GM12891 (cell line): ENCODE results near the gene SWI5. TPM values are rescaled to one million over a fixed set of nuclear protein-coding genes. Genes with fewer than 3 reads are reported as not detected.
A peak's percentile ranks its signal among the peaks of the same experiment; 100 is the strongest.
"Not testable (repeated sequence)": the region's sequence is repeated elsewhere in the genome, so short reads cannot be mapped to it uniquely, and the experiment has no call there.

Experiments
- DNase-seq: peaks from one replicate; pipeline ENCODE4 v3.0.0; 2011; ENCODE audit warnings: low spot score; ENCODE audit not compliant: insufficient read length
- FAIRE-seq: peaks from 2 replicates; lab custom pipeline; 2011; peaks lifted over from hg19 to GRCh38; lab: Jason Lieb, UNC
- PAX5 ChIP-seq: IDR thresholded peaks from 2 replicates; pipeline ENCODE4 v1.6.1; 2011; ENCODE audit warnings: low read length, moderate library complexity, mild to moderate bottlenecking; ENCODE audit not compliant: insufficient read depth, severe bottlenecking
- POLR2A ChIP-seq: IDR thresholded peaks from 2 replicates; pipeline ENCODE4 v1.6.1; 2011; ENCODE audit warnings: low read depth, low read length, control low read depth
- POLR2AphosphoS5 ChIP-seq: IDR thresholded peaks from 2 replicates; pipeline ENCODE4 v1.6.1; 2011; ENCODE audit warnings: low read depth, low read length, control low read depth
- POU2F2 ChIP-seq: IDR thresholded peaks from 2 replicates; pipeline ENCODE4 v1.6.1; 2011; ENCODE audit warnings: low read depth, mild to moderate bottlenecking, control low read depth, low read length, moderate library complexity
- SPI1 ChIP-seq: IDR thresholded peaks from 2 replicates; pipeline ENCODE4 v1.6.1; 2011; ENCODE audit warnings: low read depth, low read length, control low read depth
- TAF1 ChIP-seq: IDR thresholded peaks from 2 replicates; pipeline ENCODE4 v1.6.1; 2011; ENCODE audit warnings: low read depth, low read length, control low read depth
- polyA plus RNA-seq: library from polyadenylated mRNA; unstranded; fragments of >200 nt; gene quantifications from one replicate; pipeline ENCODE4 v1.2.1, GENCODE V29; 2012; ENCODE audit warnings: low read depth, missing spikeins, inconsistent platforms; ENCODE audit not compliant: missing spikeins

The SWI5 gene
- polyA plus RNA-seq = 16.7 TPM

GRCh38 chr9:128276008-128276573 is at the start of gene SWI5:
TSS of gene SWI5 (plus strand) at chr9:128276276.
- TF ChIP-seq SPI1 = peak; percentile 58
- TF ChIP-seq PAX5 = no peak
- TF ChIP-seq POLR2AphosphoS5 = peak; percentile 95
- TF ChIP-seq POLR2A = peak; percentile 97
- peak; percentile 79 for TF ChIP-seq TAF1
- TF ChIP-seq POU2F2 = 0 out of 2 replicates have a peak, but pooled peaks have one; percentile 55
- FAIRE-seq (peak; percentile 98), DNase-seq (peak; percentile 97)

- no peak for FAIRE-seq
- DNase-seq = no peak
- TF ChIP-seq SPI1 (no peak), POLR2AphosphoS5 (no peak), PAX5 (no peak), TAF1 (no peak), POU2F2 (no peak), POLR2A (no peak)
Measured at GRCh38 chr9:128226412-128226801, 49.7 kb upstream of the SWI5 start.

GRCh38 chr9:128230897-128231296 is 45.2 kb upstream of the SWI5 start:
- FAIRE-seq, DNase-seq: not testable (repeated sequence)

- DNase-seq = no peak
- no peak for TF ChIP-seq SPI1
- no peak for TF ChIP-seq POU2F2
- TF ChIP-seq PAX5 = no peak
- TF ChIP-seq TAF1 = no peak
- no peak for TF ChIP-seq POLR2AphosphoS5
- no peak for TF ChIP-seq POLR2A
- no peak for FAIRE-seq
Measured at GRCh38 chr9:128231638-128232527, 44.2 kb upstream of the SWI5 start.

- DNase-seq = no peak
- no peak for FAIRE-seq
- no peak for TF ChIP-seq POLR2A
Measured at GRCh38 chr9:128232528-128233428, 43.3 kb upstream of the SWI5 start.

GRCh38 chr9:128233817-128234406 is 42.2 kb upstream of the SWI5 start:
- FAIRE-seq = no peak
- TF ChIP-seq PAX5 = no peak
- TF ChIP-seq SPI1 = no peak
- TF ChIP-seq POLR2AphosphoS5 = no peak
- no peak for TF ChIP-seq TAF1
- no peak for TF ChIP-seq POLR2A
- TF ChIP-seq POU2F2 = no peak
- no peak for DNase-seq

- FAIRE-seq = no peak
- no peak for TF ChIP-seq POLR2AphosphoS5
- no peak for TF ChIP-seq POLR2A
- no peak for TF ChIP-seq PAX5
- TF ChIP-seq SPI1 = no peak
- no peak for TF ChIP-seq POU2F2
- TF ChIP-seq TAF1 = no peak
Measured at GRCh38 chr9:128242124-128242523, 34.0 kb upstream of the SWI5 start.

GRCh38 chr9:128242828-128243214 is 33.3 kb upstream of the SWI5 start:
- FAIRE-seq (no peak), DNase-seq (no peak)
- TF ChIP-seq POLR2AphosphoS5 = no peak
- TF ChIP-seq SPI1 = no peak
- no peak for TF ChIP-seq TAF1
- TF ChIP-seq POU2F2 = no peak
- no peak for TF ChIP-seq POLR2A
- no peak for TF ChIP-seq PAX5

More at GRCh38 chr9:128242124-128242523, 34.0 kb upstream of the SWI5 start:
- no peak for DNase-seq

GRCh38 chr9:128243215-128244018 is 32.7 kb upstream of the SWI5 start:
- no peak for DNase-seq
- FAIRE-seq = no peak
- TF ChIP-seq TAF1 (no peak), PAX5 (no peak), SPI1 (no peak), POU2F2 (no peak), POLR2AphosphoS5 (no peak), POLR2A (no peak)
